HG03139 (cell line): ENCODE data around the gene TACO1.

ENCODE experiments used
- ATAC-seq: cut with Tn5 transposase; IDR thresholded peaks from one replicate; pipeline ENCODE4 v1.9.1; 2021; ENCODE audit not compliant: unreplicated experiment

Gene TACO1

DNA sequence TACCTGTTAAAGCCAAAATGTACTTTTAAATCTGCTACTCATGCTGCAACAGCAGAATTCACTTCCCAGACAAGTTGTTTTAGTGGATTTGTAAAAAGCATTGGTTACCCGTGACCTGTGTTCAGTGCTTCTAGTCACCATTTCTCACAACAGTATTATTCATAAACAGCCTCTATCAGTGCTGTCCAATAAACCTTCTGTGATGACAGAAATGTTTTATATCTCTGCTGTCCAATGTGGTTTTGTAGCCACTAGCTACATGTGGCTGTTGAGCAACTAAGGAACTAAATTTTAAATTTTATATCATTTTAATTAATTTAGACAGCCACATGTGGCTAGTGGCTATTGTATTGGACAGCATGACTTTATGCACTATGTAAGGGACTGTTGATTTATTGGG, 34.1 kb downstream of the TACO1 start:
- ATAC-seq: no peak

DNA sequence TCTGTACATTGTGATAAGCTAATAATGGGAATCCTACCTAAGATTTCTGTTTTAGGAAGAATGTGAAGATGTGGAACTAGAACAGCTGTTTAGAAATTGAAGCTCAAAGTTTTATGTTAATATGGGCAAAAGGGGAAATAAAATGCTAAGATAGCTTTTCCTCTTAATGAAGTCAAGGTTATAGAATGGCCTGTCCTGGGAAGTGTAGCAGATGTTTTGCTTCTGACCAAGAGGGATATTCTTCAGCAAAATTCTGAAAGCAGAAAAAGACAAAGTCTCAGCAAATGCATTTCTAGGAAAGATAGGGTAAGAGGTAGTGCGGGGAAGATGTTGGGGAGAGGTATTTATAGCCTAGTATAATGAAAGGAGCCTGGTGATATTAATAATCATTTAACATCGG, 34.6 kb downstream of the TACO1 start:
- ATAC-seq: no peak

DNA sequence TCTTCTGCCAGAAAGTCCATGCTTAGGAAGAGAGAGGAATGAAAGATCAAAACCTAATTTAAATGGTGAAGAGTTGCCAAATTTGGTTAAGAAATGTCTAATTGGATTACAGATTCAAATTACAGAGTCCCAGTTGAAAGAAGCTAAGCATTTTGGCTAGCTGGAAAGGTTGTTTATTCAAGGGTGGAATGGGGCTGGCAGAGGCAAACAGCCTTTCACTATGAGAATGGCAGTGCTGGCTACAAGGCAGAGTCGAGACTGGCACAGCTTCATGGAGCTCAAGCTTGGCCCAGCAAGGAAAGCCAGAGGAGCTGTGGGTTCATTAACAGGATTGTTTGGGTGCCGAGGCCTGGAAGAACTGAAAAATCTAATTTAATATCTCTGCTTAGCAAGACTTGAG, 35.1 kb downstream of the TACO1 start:
- ATAC-seq: no peak

DNA sequence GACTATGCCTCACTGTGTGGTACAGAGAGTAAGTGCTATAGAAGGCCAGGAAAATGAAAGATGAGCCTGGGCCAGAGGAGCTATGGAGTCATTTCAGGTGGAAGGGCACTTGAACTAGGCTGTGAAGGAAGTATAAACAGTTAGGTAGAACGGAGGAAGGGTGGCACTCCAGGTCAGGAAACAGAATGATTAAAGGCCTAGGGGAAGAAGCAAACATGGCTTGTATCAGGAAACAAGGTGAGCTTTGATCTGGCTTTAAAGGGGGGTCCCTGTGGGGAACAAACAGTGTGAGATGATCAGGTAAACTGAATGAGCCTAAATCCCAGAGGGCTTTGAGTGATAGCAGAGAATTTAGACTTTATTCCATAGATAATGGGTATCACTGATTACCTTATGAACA, 38.4 kb downstream of the TACO1 start:
- no peak for ATAC-seq

DNA sequence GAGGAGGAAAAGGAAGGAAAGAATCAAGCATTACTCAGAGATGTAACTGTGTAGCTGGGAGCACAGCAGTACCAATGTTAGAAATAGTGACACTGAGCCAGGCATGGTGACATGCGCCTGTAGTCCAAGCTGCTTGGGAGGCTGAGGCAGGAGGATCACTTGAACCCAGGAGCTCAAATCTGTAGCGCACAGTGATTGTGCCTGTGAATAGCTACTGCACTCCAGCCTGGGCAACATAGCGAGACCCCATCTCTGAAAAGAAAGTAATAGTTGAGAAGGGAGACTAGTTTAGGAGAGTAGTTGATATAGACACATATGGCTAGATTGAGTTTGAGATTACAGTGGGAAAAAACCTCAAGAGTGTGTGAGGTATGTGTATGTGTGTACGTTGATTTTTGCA, 39.3 kb downstream of the TACO1 start:
- no peak for ATAC-seq

DNA sequence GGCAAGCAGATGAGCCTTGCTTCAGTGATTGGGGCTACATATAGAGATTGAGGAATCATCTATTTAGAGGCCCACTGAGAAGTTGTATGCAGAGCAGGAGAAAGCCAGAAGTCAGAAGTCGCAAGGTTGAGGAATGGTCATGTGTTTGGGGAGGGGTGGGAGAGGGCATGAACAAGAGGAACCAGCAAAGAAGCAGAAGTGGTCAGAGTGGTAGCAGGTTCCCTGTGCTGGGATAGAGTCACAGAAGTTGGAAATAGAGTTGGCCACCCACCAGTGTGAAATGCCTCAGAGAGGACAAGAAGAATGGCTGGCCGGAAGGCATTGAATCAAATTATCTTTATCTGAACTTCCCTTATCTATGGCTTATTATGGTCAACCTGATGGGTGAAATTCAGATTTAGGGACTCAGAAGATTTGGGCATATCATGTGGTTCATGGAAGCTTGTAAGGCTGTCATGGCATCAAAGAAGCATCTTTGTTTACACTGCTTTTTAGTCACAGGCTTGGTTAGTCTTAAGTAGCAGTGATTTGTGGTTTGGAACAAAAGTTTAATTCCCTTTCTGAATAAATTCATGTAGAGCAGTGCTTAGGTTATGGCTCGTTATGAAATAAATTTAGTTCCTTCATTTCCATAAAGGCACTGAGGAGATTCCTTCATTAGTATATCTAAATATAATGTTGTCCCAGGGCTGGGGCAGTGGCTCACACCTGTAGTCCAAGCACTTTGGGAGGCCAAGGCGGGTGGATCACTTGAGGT, 41.2 kb downstream of the TACO1 start:
- no peak for ATAC-seq

DNA sequence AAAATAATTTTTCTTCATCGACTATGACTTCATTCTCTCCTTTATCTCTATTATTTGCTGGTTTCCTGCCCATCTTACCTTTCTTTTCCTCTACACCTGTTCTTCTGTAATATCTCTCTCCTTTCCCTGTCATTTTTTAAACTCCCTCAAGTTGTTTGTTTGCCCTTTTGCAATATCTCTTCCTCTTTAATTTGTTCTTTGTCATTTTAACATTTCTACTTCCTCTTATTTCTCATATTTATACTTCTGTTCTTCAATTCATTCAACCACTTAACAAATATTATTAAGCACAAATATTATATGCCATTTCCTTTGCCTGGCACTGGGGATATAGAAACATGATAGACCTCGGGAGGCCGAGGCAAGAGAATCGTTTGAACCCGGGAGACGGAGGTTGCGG, 44.2 kb downstream of the TACO1 start:
- ATAC-seq: no peak

DNA sequence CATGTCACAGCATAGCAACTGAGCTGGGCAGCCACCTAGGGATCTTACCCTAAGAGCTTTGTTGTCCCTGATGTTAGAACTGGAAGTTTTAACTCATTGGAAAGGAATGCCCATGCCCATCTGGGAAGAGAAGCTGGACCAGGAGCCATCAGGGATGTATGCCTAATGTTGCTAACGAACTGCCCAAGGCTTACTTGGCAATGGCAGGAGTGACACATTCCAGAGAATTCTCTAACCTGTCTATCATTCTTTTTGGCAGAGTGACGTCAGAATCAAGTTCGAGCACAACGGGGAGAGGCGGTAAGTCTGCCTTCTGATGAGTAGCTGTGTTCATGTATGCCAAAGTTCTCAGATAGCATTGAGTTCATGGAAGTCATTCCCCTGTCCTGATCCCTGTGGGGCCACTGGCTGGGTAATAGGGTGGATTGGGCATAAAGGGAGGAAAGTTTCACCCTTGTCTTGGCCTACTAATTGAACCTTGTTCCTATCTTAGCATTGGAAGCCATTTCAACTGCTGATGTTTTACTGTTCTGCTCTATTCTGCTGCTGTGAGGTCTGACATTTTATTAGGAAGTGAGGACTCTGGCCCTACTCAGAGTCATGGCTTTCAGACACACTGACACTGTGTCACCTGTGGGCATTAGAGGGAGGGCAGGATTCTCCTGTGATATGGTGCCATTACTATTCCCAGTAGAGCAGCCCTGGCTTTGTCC, 45.2 kb downstream of the TACO1 start:
- ATAC-seq: peak; percentile 48

DNA sequence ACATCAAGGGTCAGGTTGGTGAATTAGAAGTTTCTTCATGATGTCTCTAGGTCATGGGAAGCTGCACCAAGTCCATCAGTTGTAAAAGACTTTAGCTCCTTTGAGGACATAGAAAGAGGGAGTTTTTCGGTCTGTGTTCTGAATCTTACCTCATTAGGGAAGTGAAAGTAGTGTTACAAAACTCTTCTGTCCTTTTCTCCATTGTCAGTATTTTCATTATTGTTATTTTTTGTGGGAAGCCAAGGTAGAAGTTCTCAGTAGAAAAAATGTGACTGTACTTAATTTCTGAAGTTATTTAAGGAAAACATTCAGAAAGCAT, 45.8 kb downstream of the TACO1 start:
- peak; percentile 73 for ATAC-seq

DNA sequence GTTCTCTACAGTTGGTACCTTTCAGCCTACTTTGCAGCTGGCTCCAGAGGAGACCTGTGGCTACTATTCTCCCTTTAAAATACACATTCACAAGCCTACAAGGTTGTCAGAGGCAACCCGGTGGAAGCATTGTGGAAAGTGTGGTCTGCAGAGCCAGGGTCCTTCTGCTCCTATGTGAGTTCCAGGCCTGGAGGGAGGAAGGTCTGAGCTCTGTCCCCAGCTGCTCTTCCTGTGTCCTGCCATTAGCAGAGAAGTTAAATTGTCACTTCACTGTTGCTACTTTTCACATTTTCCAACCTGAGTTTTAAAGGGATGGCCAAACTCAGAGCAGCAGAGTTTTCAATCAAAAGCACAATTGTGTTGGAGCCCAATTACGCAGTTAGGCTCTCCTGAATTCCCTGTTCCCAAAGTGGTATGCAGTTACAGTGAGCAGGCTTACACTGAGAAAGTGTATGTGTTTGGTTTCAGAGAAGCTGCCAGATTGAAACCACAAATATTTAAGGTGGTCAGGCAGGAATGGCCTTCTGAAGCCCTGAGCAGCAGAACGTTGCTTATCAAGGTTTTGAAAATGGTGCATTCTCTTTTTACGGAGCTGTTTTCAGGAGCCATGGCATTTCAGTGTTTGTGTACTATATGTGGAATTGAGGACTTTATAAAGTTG, 46.5 kb downstream of the TACO1 start:
- ATAC-seq: no peak

DNA sequence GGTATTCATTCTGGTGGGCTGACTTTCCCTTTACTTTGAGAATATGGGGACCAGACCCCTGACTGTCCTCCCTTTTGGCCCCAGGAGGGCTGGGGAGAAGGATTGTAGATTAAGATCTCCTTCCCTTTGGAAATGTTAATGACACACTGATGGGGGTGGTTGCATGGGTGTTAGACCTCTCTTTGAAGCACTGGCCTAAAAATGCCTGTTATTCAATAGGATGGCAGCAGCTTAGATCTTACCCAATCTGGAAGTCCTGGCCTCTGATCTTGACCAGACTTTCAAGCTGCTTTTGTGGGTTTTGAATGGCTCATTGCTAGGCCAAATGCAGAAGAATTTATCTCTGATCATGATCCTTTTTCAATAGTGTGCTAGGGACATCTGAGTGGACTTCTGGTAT, 47.2 kb downstream of the TACO1 start:
- no peak for ATAC-seq

DNA sequence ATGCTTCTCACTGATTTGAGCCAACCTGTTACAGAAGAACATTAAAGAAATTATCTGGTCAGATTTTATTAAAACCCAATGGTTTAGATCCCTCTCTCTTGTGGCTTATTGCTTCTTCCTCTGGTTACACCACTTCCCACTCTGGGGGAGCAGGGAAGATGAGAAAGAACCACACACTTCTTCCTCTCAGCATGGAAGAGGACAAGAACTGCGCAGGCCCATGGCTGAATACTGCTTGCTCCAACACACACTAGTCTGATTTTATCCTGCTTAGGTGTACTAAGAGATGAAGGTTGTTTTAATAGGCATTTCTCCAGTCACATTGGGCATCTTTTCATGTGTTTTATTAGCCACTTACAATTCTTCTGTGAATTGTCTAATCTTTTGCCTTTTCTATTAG, 49.1 kb downstream of the TACO1 start:
- ATAC-seq: no peak

DNA sequence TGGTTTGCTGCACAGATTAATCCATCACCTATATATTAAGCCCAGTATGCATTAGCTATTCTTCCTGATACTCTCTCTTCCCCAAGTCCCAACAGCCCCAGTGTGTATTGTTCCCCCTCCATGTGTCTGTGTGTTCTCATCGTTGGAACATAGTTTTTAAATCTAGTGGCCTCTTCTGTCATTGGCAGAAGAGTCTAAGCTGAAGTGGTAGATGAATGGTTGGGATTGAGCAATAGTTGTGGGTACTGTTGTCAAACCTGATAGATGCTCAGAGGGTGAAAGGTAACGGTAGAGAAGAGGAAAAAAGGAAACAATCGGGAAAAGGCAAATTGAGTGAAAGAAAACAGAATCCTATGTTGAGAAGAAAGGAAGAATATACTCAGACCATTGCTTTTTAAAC, 51.4 kb downstream of the TACO1 start:
- ATAC-seq: no peak

DNA sequence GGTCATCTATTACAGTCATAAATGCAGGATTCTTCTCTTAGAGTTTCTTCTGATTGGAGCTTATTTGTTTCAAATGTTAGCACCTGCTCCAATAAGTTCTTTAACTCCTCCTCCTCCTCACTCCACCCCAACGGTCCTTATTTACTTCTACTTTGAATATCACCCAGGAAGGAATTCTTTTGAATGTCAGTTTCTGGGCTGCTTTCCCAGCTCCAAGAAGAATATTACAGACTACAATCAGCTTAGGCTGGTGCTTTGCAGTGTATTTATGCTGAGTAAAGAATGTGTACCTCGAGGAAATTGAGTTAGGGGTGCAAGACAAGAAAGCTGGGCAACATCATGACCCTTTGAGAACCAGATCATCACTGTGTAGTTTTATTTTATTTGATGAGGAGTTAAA, 52.4 kb downstream of the TACO1 start:
- no peak for ATAC-seq

DNA sequence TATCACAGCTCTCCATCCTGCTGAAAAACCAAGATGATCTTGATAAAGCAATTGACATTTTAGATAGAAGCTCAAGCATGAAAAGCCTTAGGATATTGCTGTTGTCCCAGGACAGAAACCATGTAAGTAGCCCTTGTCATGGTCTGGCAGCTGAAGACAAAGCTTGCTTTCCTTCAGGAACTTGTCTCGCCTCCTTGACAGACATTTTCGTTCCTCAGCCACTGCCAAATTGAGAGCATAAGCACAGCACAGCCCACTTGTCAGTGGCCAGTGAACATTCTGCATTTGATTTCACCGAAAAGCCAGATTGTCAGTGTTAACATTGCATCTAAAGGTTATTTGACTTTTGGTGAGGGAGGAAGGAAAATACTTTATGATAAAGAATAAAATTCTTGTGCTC, 57.1 kb downstream of the TACO1 start:
- no peak for ATAC-seq
